ENCODE measurements around the gene GJA10. TPM values are rescaled to one million over a fixed set of nuclear protein-coding genes. Genes with fewer than 3 reads are reported as not detected.
A peak's percentile ranks its signal among the peaks of the same experiment; 100 is the strongest.

GJA10 gene
- total RNA-seq, 1 experiment from 2014 or later = not detected

DNA sequence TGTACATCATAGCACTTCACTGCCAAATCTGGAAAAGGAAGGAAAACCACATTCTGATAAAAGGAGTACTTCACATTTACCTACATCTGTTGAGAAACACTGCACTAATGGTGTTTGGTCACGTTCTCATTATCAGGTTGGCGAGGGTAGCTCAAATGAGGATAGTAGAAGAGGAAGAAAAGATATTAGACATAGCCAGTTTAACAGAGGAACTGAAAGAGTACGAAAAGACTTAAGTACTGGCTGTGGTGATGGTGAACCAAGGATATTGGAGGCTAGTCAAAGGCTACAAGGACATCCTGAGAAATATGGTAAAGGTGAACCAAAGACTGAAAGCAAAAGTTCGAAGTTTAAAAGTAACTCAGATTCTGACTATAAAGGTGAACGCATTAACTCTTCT lies 32.0 kb upstream of the GJA10 start:
- Mint-ChIP-seq H3K27me3 (ENCODE audit: insufficient read depth, unreplicated experiment) (no peaks in the 10 kb centered on the region), H3K36me3 (ENCODE audit: insufficient read depth, unreplicated experiment) (peaks cover 86% of the 10 kb centered on the region), H3K27ac (ENCODE audit: low read depth, unreplicated experiment) (no peak overlapping the region), H3K4me3 (ENCODE audit: unreplicated experiment) (no peak overlapping the region), H3K4me1 (ENCODE audit: insufficient read depth, unreplicated experiment) (no peaks in the 10 kb centered on the region), H3K9me3 (ENCODE audit: unreplicated experiment) (no peaks in the 10 kb centered on the region)
- TF ChIP-seq, protein P1, sequence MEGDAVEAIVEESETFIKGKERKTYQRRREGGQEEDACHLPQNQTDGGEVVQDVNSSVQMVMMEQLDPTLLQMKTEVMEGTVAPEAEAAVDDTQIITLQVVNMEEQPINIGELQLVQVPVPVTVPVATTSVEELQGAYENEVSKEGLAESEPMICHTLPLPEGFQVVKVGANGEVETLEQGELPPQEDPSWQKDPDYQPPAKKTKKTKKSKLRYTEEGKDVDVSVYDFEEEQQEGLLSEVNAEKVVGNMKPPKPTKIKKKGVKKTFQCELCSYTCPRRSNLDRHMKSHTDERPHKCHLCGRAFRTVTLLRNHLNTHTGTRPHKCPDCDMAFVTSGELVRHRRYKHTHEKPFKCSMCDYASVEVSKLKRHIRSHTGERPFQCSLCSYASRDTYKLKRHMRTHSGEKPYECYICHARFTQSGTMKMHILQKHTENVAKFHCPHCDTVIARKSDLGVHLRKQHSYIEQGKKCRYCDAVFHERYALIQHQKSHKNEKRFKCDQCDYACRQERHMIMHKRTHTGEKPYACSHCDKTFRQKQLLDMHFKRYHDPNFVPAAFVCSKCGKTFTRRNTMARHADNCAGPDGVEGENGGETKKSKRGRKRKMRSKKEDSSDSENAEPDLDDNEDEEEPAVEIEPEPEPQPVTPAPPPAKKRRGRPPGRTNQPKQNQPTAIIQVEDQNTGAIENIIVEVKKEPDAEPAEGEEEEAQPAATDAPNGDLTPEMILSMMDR (IDR thresholded peaks at IDR 0.05; ENCODE audit: unreplicated experiment) = no peak
- intact Hi-C loops (cut with micrococcal nuclease) = no loop called here
- POLR2A ChIA-PET = interaction anchor here (0.6 to 0.7 kb wide), 2 partner anchors 31 to 576 kb away, joined by 3 read pairs; no protein-coding TSS in a partner anchor
- no peak for DNase-seq (ENCODE audit: unreplicated experiment)
- CTCF ChIA-PET = interaction anchor here (0.8 kb wide), 1 partner anchor 21 kb away, joined by 3 read pairs; no protein-coding TSS in a partner anchor
- no TSS peak for BruUV-seq (replicated peaks)

DNA sequence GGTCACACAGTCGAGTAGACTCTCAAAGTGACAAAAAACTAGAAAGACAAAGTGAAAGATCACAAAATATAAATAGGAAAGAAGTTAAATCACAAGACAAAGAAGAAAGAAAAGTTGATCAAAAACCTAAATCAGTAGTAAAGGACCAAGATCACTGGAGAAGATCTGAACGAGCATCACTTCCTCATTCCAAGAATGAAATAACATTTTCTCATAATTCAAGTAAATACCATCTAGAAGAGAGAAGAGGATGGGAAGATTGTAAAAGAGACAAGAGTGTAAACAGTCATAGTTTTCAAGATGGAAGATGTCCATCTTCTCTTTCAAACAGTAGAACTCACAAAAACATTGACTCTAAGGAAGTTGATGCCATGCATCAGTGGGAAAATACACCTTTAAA lies 31.6 kb upstream of the GJA10 start:
- H3K4me1 Mint-ChIP-seq (ENCODE audit: insufficient read depth, unreplicated experiment) = no peaks in the 10 kb centered on the region
- TF ChIP-seq, protein P1 (IDR thresholded peaks at IDR 0.05; ENCODE audit: unreplicated experiment) = no peak
- peaks cover 90% of the 10 kb centered on the region for H3K36me3 Mint-ChIP-seq (ENCODE audit: insufficient read depth, unreplicated experiment)
- POLR2A ChIA-PET = no interaction called here
- intact Hi-C loops (cut with micrococcal nuclease) = no loop called here
- no peak for DNase-seq (ENCODE audit: unreplicated experiment)
- no peak overlapping the region for H3K4me3 Mint-ChIP-seq (ENCODE audit: unreplicated experiment)
- H3K9me3 Mint-ChIP-seq (ENCODE audit: unreplicated experiment) = no peaks in the 10 kb centered on the region
- TSS peak; percentile 28 for BruUV-seq (replicated peaks)
- H3K27me3 Mint-ChIP-seq (ENCODE audit: insufficient read depth, unreplicated experiment) = no peaks in the 10 kb centered on the region
- CTCF ChIA-PET = interaction anchor here (0.8 kb wide), 1 partner anchor 22 kb away, joined by 3 read pairs; no protein-coding TSS in a partner anchor
- H3K27ac Mint-ChIP-seq (ENCODE audit: low read depth, unreplicated experiment) = no peak overlapping the region

DNA sequence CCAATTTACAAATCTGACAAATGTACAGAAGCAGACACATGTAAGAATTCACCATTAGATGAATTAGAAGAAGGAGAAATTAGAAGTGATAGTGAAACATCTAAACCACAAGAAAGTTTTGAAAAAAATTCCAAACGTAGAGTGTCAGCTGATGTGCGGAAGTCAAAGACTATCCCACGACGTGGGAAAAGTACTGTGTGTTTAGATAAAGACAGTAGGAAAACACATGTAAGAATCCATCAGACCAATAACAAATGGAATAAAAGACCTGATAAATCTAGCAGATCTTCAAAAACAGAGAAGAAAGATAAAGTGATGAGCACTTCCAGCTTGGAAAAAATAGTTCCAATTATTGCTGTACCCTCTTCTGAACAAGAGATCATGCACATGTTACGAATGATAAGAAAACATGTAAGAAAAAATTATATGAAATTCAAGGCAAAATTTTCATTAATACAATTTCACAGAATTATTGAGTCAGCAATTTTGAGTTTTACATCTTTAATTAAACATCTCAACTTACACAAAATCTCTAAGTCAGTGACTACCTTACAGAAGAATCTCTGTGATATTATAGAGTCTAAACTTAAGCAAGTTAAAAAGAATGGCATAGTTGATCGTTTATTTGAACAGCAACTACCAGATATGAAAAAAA lies 28.1 kb upstream of the GJA10 start:
- BruUV-seq (replicated peaks) = no TSS peak
- intact Hi-C loops (cut with micrococcal nuclease) = no loop called here
- no peaks in the 10 kb centered on the region for H3K9me3 Mint-ChIP-seq (ENCODE audit: unreplicated experiment)
- H3K36me3 Mint-ChIP-seq (ENCODE audit: insufficient read depth, unreplicated experiment) = peaks cover 81% of the 10 kb centered on the region
- CTCF ChIA-PET = interaction anchor here (0.7 kb wide), 1 partner anchor 23 kb away, joined by 3 read pairs; no protein-coding TSS in a partner anchor
- no peak for DNase-seq (ENCODE audit: unreplicated experiment)
- H3K4me3 Mint-ChIP-seq (ENCODE audit: unreplicated experiment) = no peak overlapping the region
- H3K4me1 Mint-ChIP-seq (ENCODE audit: insufficient read depth, unreplicated experiment) = no peaks in the 10 kb centered on the region
- H3K27ac Mint-ChIP-seq (ENCODE audit: low read depth, unreplicated experiment) = no peak overlapping the region
- POLR2A ChIA-PET = no interaction called here
- TF ChIP-seq, protein P1 (IDR thresholded peaks at IDR 0.05; ENCODE audit: unreplicated experiment) = no peak
- H3K27me3 Mint-ChIP-seq (ENCODE audit: insufficient read depth, unreplicated experiment) = no peaks in the 10 kb centered on the region

DNA sequence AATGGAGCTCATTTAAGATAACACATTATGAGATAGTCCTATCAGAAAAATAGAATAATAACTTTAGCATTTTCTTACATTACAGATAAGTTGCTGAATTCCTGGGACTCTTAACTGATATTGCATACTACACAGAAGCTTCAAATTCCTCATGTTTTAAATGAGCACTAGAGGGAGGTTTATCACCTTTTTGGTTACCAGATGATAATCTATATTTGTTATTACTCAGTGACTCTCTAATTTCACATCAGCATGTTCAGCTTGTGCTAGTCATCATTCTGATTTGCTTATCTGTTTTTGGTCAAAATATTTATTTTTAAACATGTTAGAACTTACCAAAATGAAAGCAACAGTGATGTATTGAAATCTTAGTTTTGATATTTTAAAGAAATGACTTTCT lies 20.5 kb upstream of the GJA10 start:
- Mint-ChIP-seq H3K27ac (ENCODE audit: low read depth, unreplicated experiment) (no peak overlapping the region), H3K27me3 (ENCODE audit: insufficient read depth, unreplicated experiment) (no peaks in the 10 kb centered on the region), H3K4me1 (ENCODE audit: insufficient read depth, unreplicated experiment) (no peaks in the 10 kb centered on the region), H3K36me3 (ENCODE audit: insufficient read depth, unreplicated experiment) (peaks cover 35% of the 10 kb centered on the region), H3K9me3 (ENCODE audit: unreplicated experiment) (no peaks in the 10 kb centered on the region), H3K4me3 (ENCODE audit: unreplicated experiment) (no peak overlapping the region)
- intact Hi-C loops (cut with micrococcal nuclease) = no loop called here
- TF ChIP-seq, protein P1 (IDR thresholded peaks at IDR 0.05; ENCODE audit: unreplicated experiment) = no peak
- POLR2A ChIA-PET = no interaction called here
- DNase-seq (ENCODE audit: unreplicated experiment) = no peak
- BruUV-seq (replicated peaks) = no TSS peak
- CTCF ChIA-PET = interaction anchor here (1.5 kb wide), 1 partner anchor 67 kb away, joined by 5 read pairs; no protein-coding TSS in a partner anchor
